Activated naive CD8-positive, alpha-beta T cell treated with anti-CD3 and anti-CD28 coated beads for 36 hours (primary cell): Measurements from ENCODE around the gene RPS6KC1. TPM values are rescaled to one million over a fixed set of nuclear protein-coding genes. Genes with fewer than 3 reads are reported as not detected.

Experiments used
- DNase-seq: peaks from one replicate; pipeline ENCODE4 v3.0.0; 2021
- H3K27ac Mint-ChIP-seq: one replicate; pipeline ENCODE4 v1.8.0; 2022; ENCODE audit warnings: mild to moderate bottlenecking, moderate library complexity, mixed read lengths
- H3K27me3 Mint-ChIP-seq: one replicate; pipeline ENCODE4 v1.8.0; 2022; ENCODE audit warnings: mild to moderate bottlenecking, mixed read lengths
- H3K36me3 Mint-ChIP-seq: one replicate; pipeline ENCODE4 v1.8.0; 2021; ENCODE audit warnings: mild to moderate bottlenecking, mixed read lengths
- H3K4me1 Mint-ChIP-seq: one replicate; pipeline ENCODE4 v1.8.0; 2021; ENCODE audit warnings: mixed read lengths
- H3K4me3 Mint-ChIP-seq: one replicate; pipeline ENCODE4 v1.8.0; 2022; ENCODE audit warnings: mild to moderate bottlenecking, moderate library complexity, mixed read lengths
- H3K9me3 Mint-ChIP-seq: one replicate; pipeline ENCODE4 v1.8.0; 2022; ENCODE audit warnings: mixed read lengths
- total RNA-seq, 2 experiments: library from RNA; stranded (reverse); gene quantifications; one replicate each; pipeline ENCODE4 v1.2.3, GENCODE V29; 2021

The RPS6KC1 gene
- total RNA-seq, 2 experiments from 2014 or later = 5.3 to 6.0 TPM

DNA sequence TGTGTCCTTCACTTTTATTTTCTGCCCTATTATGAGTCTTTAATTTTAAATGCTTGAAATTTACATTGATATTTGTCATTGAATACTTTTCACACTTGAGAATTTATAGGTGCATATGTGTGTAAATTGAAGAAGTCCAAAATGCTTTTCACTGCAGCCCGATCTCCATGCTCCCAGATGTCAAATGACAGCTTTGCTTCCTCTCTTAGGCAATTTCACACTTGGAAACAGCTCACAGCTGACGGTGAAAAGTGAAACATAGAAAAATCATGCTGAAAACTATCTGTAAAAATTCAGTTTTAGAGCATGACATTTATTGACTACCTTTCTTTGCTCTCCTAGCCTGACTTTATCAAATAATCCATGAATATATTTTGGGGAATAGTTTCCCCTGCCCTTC is 196.0 kb downstream of the RPS6KC1 start:
- H3K4me3 Mint-ChIP-seq = no peak overlapping the region
- DNase-seq = no peak
- H3K9me3 Mint-ChIP-seq = no peaks in the 10 kb centered on the region
- no peaks in the 10 kb centered on the region for H3K27me3 Mint-ChIP-seq
- no peak overlapping the region for H3K27ac Mint-ChIP-seq
- H3K4me1 Mint-ChIP-seq = no peaks in the 10 kb centered on the region
- no peaks in the 10 kb centered on the region for H3K36me3 Mint-ChIP-seq

DNA sequence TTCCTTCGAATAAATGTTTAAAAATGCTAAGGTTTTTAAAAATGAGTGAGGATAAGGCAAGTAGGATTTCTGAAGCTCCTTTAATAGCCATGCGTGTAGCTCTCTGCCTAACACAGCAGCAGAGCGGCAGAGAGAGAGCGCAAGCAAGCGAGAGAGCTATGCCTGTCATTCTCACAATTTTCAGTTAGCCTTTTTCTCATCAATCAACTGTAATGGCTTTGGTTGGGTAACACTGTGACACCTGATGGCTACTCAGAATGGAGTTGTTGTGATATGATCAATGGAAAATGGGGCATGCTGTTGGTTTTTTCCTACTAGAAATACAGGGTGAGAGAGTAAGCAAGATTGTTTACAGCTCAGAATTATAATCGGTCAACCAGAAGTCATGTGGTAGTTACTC is 198.4 kb downstream of the RPS6KC1 start:
- H3K4me3 Mint-ChIP-seq = no peak overlapping the region
- H3K4me1 Mint-ChIP-seq = no peaks in the 10 kb centered on the region
- no peak for DNase-seq
- no peak overlapping the region for H3K27ac Mint-ChIP-seq
- no peaks in the 10 kb centered on the region for H3K9me3 Mint-ChIP-seq
- no peaks in the 10 kb centered on the region for H3K27me3 Mint-ChIP-seq
- peaks cover 2% of the 10 kb centered on the region for H3K36me3 Mint-ChIP-seq

DNA sequence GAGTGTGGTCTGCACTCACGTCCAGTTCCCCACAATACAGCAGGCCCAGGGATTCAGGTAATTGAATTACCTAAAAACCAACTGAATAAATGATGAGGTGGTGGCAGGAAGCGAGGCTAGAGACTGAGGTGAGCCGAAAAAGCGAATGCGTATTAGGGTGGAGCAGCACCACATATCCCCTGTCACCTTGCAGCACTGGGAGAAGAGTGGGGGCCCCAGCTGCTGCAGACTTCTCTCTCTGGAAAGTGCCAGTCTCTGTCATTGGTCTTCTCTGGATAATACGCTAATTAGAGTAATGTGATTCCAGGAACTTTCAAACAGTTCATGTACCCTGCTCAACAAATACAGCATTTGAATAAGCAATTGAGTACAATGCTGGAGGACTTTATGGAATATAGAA is 199.0 kb downstream of the RPS6KC1 start:
- Mint-ChIP-seq H3K4me3 (no peak overlapping the region), H3K4me1 (no peaks in the 10 kb centered on the region), H3K27ac (no peak overlapping the region), H3K9me3 (no peaks in the 10 kb centered on the region), H3K27me3 (no peaks in the 10 kb centered on the region), H3K36me3 (peaks cover 2% of the 10 kb centered on the region)
- no peak for DNase-seq

DNA sequence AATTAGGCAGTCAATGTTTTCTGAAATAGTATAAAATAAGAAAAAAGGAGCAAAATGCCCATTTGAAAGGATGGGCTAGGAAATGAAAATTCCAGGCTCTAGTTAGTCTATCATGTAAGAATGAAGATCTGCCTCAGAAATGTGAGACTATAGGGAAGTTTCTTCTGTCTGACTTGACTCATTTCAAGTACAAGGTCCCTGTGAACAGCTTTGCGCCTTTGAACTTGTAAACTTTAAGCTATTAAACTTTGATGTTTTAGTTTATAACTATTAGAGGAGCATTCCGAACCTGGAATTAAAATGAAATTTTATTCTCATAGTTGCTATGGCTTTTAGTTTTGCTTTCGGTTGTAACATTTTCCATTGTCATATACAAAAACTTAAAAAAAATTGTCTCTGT is 199.4 kb downstream of the RPS6KC1 start:
- H3K9me3 Mint-ChIP-seq = no peaks in the 10 kb centered on the region
- no peak overlapping the region for H3K4me3 Mint-ChIP-seq
- H3K27me3 Mint-ChIP-seq = no peaks in the 10 kb centered on the region
- peaks cover 2% of the 10 kb centered on the region for H3K36me3 Mint-ChIP-seq
- H3K27ac Mint-ChIP-seq = no peak overlapping the region
- no peak for DNase-seq
- H3K4me1 Mint-ChIP-seq = no peaks in the 10 kb centered on the region

DNA sequence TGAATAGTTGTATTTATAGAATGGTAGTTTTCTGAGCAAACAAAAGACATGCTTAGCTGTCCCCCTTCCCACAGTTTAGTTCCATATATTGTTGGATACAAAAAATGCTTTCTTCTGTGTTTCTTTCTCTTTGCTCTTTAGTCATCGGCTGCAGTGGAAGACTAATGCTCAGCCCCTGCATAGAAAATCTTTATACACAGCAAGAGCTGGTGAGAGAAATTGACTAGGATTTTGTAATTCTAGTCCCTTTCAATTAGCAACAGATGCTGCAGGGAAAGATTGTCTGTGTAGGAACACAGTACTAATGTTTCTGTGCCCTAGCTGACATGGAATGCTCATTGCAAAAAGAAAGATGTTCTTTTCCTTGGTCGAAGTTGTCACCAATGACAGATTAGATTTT is 200.9 kb downstream of the RPS6KC1 start:
- Mint-ChIP-seq H3K36me3 (peaks cover 2% of the 10 kb centered on the region), H3K27me3 (no peaks in the 10 kb centered on the region), H3K4me1 (no peaks in the 10 kb centered on the region), H3K9me3 (no peaks in the 10 kb centered on the region), H3K4me3 (no peak overlapping the region), H3K27ac (no peak overlapping the region)
- no peak for DNase-seq

DNA sequence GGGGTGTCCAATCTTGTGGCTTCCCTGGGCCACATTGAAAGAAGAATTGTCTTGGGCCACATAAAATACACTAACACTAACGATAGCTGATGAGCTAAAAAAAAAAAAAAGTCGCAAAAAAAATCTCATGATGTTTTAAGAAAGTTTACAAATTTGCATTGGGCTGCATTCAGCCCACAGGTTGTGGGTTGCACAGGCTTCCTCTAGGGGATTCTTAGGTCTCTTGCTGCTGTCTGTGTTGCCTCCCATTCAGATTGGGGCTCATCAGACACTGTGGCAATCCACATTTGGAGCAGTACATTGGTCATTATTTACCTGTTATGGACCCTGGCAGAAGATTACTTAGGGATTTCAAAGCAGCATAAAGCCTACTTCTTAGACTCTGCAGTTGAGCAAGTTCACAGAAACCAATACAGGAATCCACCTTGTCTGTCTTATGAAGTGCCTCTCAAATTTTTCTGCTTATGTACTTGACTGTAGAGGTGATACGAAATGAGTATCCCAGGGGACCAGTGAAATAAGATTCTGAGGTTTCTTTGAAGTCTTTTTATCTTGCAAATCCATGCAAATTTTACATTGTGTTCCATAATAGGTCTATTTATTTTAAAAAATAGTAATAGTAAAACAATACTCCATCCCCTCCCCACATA is 205.5 kb downstream of the RPS6KC1 start:
- Mint-ChIP-seq H3K4me3 (no peak overlapping the region), H3K9me3 (no peaks in the 10 kb centered on the region), H3K27ac (no peak overlapping the region), H3K36me3 (peaks cover 2% of the 10 kb centered on the region), H3K4me1 (no peaks in the 10 kb centered on the region), H3K27me3 (no peaks in the 10 kb centered on the region)
- no peak for DNase-seq

DNA sequence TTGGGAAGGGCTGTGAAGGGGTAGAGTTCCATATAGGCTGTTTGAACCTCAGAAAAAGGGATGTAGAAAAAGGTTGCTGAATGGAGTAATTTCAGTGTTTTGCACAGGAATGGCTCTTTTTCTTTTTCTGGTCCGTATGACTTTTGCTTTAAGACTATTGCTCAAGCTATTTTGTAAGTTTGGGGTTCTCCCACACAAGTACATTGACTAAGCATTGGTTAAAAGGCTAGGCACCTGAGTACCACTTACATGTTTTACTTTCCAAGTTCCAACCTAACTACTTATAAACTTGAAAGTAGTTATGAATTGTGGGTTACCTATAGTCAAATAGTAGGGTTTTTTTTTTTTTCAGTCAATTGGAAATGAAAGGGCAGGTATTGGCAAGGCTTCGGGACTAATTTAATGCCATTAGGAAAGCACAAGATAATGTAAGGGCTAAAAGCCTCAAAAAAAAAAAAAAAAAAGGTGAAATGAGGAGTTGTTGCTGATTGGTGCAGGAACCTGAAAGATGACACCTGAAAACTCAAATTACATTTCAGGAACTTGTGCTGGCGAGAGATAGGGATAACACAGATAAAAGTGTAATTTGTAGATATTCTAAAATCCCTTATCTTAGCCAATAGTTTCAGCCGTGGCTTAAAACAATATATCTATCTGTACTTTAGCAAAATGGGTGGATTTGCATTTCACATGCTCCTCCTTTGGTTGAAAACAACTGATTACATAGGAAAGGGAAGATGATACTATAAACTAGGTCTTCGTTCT is 209.5 kb downstream of the RPS6KC1 start:
- H3K9me3 Mint-ChIP-seq = peaks cover 2% of the 10 kb centered on the region
- no peaks in the 10 kb centered on the region for H3K4me1 Mint-ChIP-seq
- H3K4me3 Mint-ChIP-seq = no peak overlapping the region
- DNase-seq = no peak
- H3K27ac Mint-ChIP-seq = no peak overlapping the region
- H3K27me3 Mint-ChIP-seq = no peaks in the 10 kb centered on the region
- peaks cover 24% of the 10 kb centered on the region for H3K36me3 Mint-ChIP-seq

DNA sequence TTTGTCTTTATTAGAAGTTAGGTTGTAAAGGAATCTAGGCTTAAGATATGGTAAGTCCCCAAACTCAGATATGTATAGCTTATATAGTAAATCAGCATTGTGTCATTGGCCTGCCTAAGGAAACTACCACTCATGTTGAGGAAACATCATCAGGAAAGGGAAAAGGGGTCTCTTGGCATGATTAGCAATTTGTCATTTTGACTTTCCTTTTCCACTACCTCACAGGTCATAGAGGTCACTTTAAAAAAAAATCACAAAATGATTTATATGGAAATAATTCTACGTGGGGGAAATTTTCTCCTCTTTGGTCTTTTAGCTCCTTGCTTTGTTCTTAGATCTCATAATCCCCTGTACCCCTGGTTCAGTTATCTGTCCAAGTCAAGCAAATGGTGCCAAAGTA is 213.5 kb downstream of the RPS6KC1 start:
- Mint-ChIP-seq H3K27me3 (no peaks in the 10 kb centered on the region), H3K27ac (no peak overlapping the region), H3K4me3 (no peak overlapping the region), H3K36me3 (peaks cover 50% of the 10 kb centered on the region), H3K4me1 (no peaks in the 10 kb centered on the region), H3K9me3 (peaks cover 8% of the 10 kb centered on the region)
- DNase-seq = no peak

DNA sequence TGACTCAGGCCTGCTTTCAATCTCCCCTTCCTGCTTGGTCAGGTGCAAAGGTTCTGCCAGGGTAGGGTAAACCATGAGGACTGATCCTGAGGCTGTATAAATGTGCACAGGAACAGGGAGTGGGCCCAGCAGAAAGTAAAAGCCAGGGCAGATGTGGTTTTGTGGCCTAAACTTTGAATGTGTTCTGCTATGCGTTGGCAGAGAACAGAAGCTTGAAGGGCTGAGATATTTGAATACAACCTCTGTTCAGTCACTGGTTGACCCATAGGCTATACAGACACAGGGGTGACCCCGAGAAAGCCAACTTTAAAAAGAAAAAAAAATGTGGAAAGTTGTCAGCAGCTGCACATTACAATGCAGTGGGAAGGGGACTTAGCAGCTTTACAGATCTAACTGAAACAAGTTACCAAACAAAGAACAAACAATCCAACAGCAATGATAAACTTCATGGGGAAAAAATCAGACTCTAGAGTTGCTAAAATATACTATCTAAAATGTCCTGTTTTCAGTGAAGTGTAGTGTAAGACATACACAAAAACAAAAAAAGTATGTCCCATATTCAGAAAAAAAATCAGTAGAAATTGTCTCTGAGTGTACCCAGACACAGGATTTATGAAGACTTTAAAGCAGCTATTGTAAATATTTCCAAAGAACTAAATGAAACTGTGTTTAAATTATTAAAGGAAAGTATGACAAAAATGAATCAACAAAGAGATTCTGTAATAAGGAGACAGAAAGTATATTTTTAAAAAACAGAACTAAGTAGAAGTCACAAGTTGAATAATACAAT is 216.1 kb downstream of the RPS6KC1 start:
- peaks cover 53% of the 10 kb centered on the region for H3K36me3 Mint-ChIP-seq
- no peaks in the 10 kb centered on the region for H3K4me1 Mint-ChIP-seq
- no peak overlapping the region for H3K27ac Mint-ChIP-seq

DNA sequence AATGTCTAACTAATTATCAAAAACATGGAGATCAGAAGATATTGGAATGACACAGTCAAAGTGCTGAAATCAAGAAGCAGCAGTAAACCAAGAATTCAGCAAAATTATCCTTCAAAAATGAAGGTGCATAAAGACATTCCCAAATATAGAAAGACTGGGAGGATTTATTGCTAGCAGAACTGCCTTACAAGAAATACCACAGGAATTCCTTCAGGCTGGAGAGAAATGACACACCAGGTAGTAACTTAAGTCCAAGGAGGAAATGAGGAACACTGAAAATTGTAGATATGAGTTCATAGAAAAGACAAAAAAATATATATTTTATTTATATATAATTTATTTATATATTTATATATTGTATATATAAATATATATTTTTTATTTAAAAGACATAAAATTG is 217.2 kb downstream of the RPS6KC1 start:
- no peak for DNase-seq
- no peak overlapping the region for H3K27ac Mint-ChIP-seq
- H3K4me3 Mint-ChIP-seq = no peak overlapping the region
- H3K4me1 Mint-ChIP-seq = no peaks in the 10 kb centered on the region
- H3K27me3 Mint-ChIP-seq = no peaks in the 10 kb centered on the region
- H3K9me3 Mint-ChIP-seq = peaks cover 8% of the 10 kb centered on the region
- peaks cover 51% of the 10 kb centered on the region for H3K36me3 Mint-ChIP-seq

More for the DNA sequence above, 216.1 kb downstream of the RPS6KC1 start:
- no peak for DNase-seq
- Mint-ChIP-seq H3K9me3 (peaks cover 8% of the 10 kb centered on the region), H3K4me3 (no peak overlapping the region), H3K27me3 (no peaks in the 10 kb centered on the region)

DNA sequence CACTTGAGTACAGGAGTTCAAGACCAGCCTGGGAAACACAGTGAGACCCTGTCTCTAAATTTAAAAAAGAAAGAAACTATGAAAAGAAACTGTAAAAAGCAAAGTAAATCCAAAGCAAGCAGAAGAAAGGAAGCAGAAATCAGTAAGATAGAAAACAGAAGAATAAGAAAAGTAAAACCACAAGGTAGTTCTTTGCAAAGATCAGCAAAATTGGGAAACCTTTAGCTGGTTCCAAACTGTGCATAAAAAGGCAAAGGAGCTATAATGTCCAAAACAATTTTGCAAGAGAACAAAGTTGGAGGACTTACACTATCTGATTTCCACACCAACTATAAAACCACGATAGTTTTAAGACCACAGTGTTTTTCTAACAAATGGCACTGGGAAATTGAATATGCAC is 218.8 kb downstream of the RPS6KC1 start:
- DNase-seq = no peak
- Mint-ChIP-seq H3K4me3 (no peak overlapping the region), H3K27me3 (no peaks in the 10 kb centered on the region), H3K27ac (no peak overlapping the region), H3K9me3 (peaks cover 6% of the 10 kb centered on the region), H3K4me1 (no peaks in the 10 kb centered on the region), H3K36me3 (peaks cover 44% of the 10 kb centered on the region)

DNA sequence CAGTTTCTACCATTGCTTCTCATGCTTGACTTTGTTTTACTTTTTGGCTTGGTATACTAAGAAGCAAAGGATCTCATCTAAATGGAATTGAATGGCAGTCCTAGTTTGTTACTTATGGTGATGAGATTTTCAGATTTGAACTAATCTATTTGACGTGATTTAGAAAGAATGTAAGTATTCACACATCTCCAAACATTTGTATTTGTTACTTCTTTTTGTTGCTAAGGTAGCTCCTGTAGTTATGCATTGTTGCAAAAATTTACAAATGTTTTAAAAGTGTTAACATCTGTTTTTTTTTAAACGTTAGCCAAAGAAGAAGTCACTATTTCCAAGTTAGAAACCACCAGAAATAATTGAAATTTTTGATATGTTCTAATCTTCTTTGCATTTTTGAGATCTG is 222.5 kb downstream of the RPS6KC1 start:
- Mint-ChIP-seq H3K27ac (no peak overlapping the region), H3K9me3 (no peaks in the 10 kb centered on the region), H3K4me1 (no peaks in the 10 kb centered on the region), H3K27me3 (no peaks in the 10 kb centered on the region), H3K4me3 (no peak overlapping the region), H3K36me3 (peaks cover 22% of the 10 kb centered on the region)
- DNase-seq = no peak

DNA sequence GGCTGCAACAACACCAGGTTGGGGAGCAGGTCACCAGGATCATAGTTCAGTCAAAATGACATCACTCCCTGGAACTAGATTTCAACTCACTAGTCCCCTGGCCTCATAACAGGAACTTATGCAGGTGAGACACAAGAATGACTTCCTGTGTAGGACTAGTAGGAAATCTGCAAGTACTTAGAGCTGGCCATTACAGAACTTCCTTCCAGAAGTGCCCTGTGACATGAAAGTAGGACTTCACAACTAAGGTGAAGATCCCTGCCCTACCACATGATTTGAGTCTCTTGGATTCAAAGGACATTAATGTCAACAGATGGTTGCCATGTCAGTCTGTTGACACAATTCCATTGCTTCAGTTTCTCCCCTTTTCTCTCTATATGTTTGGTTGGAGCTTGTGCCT is 223.1 kb downstream of the RPS6KC1 start:
- Mint-ChIP-seq H3K9me3 (no peaks in the 10 kb centered on the region), H3K4me1 (no peaks in the 10 kb centered on the region), H3K36me3 (peaks cover 22% of the 10 kb centered on the region), H3K27me3 (no peaks in the 10 kb centered on the region), H3K27ac (no peak overlapping the region), H3K4me3 (no peak overlapping the region)
- no peak for DNase-seq

DNA sequence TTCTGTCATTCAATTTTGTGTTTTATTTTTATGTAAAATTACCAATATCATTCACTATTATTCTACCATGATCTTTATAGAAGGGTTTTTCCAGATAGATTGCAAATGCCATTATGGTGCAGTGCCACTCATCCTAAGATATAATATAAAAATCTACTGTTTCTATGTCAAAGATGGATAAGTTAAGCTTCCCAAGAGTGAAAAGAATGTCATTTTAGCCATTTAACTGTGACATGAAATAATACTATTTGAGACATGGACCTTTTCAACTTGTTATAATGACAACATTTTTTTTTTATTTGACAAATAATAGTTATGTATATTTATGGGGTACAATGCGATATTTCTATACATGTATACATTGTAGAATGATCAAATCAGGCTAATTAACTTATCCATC is 224.3 kb downstream of the RPS6KC1 start:
- Mint-ChIP-seq H3K27me3 (no peaks in the 10 kb centered on the region), H3K36me3 (peaks cover 18% of the 10 kb centered on the region), H3K27ac (no peak overlapping the region), H3K4me1 (no peaks in the 10 kb centered on the region), H3K9me3 (no peaks in the 10 kb centered on the region), H3K4me3 (no peak overlapping the region)
- no peak for DNase-seq

DNA sequence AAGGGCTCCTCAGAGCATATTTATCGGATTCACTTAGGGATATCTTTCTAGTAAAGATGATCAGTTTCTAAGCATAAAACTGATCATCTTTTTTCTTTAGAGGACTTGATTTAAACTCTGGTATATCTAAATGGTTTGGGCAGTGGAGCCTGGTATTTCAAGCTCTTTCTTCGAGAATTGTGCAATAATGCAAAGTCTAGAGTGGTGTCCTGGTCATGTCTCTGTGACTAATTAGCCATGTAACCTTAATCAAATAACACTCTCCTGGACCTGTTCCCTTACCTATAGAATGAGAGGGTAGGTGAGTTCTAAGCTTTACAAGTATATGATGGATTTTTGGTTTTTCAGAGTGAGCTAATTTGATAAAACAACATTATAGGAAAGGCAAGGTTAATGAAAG is 225.2 kb downstream of the RPS6KC1 start:
- H3K27me3 Mint-ChIP-seq = no peaks in the 10 kb centered on the region
- H3K36me3 Mint-ChIP-seq = peaks cover 17% of the 10 kb centered on the region
- H3K4me1 Mint-ChIP-seq = no peaks in the 10 kb centered on the region
- no peak overlapping the region for H3K4me3 Mint-ChIP-seq
- H3K27ac Mint-ChIP-seq = no peak overlapping the region
- no peak for DNase-seq
- no peaks in the 10 kb centered on the region for H3K9me3 Mint-ChIP-seq
